Right renal pelvis (tissue), 4 donors: ENCODE data around the gene ARNT2. TPM values are rescaled to one million over a fixed set of nuclear protein-coding genes. Genes with fewer than 3 reads are reported as not detected.
A peak's percentile ranks its signal among the peaks of the same experiment; 100 is the strongest.

Experiments used
- DNase-seq, 4 donors: peaks; one replicate each; pipeline ENCODE4 v3.0.0-alpha.2; 2013; ENCODE audit warnings: low read depth in 4 of 4, low spot score in 3 of 4, missing footprints in 1 of 4
- polyA plus RNA-seq, 4 donors: library from polyadenylated mRNA; unstranded; fragments of 120-200 nt; gene quantifications; one replicate each; pipeline ENCODE4 v1.2.1, GENCODE V29; 2013; ENCODE audit not compliant: insufficient read length in 4 of 4

Gene ARNT2
- polyA plus RNA-seq, 4 donors, result 61.2 to 67.9 (median 62.2) TPM

DNA sequence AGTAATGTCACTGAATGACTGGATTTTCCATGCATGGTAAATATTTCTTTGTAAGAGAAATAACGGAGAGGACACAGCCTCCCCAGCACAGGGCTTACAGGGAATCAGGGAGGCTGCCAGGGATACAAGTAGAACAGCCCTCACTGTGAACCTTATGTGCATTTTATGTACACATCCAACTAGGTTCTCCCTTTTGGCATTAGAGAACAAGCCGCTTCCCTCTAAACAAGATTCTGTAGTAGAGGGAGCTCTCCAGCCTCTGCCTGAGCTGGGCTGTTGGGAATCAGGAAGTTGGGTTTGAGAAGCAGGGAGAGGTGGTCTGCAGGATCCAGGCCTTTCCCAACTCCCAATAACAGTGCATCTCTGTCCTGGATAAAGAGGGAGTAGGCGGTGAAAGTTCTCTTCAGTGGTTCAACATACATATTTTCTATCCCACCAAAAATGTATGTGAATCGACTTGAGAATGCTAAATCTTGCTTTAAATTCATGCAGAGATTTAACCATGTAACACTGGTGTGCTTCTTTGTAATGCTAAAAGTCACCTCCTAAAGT, 83.7 kb downstream of the ARNT2 start:
- DNase-seq, result no peak

GRCh38 chr15:80489030-80489594, 84.9 kb downstream of the ARNT2 start:
- DNase-seq, result no peak

DNA sequence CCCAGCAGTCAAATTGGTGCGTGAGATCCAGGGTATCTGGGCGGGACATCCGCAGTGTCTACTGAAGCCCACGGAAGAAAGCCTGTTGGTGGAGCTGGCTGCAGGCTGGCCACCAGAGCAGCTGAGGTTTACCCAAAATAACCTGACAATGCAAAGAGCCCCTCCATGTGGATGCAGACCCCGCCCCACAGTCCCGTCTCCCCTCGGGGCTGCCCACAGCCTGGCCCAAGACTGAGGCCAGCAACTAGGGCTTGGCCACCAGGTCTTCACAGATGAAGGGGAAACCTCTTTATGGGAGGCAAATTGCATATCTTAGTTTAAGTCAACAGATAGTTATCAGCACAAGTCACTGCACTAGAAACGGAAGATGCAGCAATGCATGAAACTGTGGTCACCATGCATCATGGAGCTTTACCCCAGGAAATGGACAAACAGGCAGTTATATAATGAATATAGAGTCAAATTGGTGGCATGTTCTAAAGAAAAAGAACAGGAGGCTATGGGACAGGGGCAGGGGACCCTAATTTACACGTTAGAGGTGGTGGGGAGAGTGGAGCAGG, 86.3 kb downstream of the ARNT2 start:
- DNase-seq, result no peak

DNA sequence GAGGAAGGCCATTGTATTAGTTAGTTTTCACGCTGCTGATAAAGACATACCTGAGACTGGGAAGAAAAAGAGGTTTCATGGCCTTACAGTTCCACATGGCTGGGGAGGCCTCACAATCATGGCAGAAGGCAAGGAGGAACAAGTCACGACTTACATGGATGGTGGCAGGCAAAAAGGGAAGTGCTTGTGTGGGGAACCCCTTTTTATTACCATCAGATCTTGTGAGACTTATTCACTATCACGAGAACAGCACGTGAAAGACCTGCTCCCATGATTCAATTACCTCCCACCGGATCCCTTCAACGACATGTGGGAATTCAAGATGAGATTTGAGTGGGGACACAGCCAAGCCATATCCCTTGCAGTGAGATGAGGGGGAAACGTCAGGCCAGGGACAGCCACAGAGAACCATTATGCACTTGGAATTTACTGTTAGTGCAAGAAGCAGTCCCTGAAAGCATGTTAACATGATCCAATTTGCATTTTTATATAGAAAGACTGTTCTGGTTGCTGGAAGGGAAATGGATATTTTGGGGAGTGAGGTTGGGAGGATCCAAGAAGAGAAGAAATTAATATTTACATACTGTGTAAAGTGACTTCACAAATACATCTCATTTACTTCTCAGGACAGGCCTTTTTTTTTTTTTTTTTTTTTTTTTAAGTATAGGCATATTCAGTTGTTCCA, 87.1 kb downstream of the ARNT2 start:
- DNase-seq, result no peak

DNA sequence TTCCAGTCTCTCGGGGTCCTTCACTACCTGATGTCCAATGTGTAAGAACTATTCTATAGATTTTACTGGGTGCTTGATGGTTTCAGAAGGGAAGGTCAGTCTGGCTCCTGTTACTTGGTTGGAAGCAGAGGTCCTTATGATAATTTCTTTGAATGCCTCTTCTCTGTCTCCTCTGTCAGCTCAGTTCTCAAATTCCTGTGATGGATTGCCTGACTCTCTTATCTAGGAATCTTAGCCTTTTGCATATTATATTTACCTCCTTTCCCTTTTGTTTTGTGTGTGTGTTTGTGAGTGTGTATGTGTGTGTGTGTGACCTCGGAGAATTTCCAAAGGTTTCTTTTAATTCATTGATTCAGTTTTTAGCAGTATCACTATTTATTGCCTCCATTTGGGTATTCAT, 88.2 kb downstream of the ARNT2 start:
- no peak for DNase-seq

GRCh38 chr15:80492874-80493273, 88.7 kb downstream of the ARNT2 start:
- no peak for DNase-seq

GRCh38 chr15:80494351-80494751, 90.2 kb downstream of the ARNT2 start:
- peak in 2 of 4 donors; percentile 46 to 65 for DNase-seq

DNA sequence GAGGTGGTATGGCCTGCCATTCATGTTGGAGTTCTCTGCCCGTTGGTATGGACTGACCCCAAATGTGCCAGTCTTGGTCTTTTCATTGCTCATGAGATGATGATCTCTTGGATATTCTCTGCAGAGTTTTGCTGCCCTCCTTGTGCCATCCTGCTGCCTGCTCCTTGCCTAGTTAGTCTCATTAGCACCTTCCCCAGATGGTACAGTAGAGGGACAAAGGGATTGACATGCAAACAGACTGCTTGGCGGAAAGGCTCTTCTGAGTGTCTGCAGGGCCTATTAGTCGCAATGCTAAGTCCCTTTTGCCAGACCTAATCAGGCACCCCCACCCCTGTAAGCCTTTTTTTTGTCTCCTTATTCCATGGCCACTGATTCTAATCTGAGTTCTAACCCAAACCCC, 90.6 kb downstream of the ARNT2 start:
- DNase-seq, result no peak

GRCh38 chr15:80495401-80495942, 91.3 kb downstream of the ARNT2 start:
- DNase-seq, result no peak

DNA sequence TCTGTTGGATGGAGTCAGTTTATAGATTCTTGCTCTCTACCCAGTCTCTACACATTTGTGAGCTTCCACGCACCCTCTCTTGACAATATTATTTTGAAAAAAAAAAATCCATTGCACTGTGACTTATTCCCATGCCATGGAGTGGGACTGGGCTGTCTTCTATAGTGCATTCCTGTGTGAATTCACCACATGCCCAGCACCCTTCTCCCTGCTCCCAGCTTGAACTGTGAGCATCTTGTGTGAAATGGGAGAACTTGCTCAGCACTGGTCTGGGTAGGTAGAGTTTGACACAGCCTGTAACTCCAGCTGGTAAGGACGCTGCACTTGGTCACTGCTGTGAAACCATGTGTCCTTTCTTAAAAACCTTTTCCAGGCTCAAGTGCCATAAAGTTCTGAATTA, 91.9 kb downstream of the ARNT2 start:
- DNase-seq, result no peak

DNA sequence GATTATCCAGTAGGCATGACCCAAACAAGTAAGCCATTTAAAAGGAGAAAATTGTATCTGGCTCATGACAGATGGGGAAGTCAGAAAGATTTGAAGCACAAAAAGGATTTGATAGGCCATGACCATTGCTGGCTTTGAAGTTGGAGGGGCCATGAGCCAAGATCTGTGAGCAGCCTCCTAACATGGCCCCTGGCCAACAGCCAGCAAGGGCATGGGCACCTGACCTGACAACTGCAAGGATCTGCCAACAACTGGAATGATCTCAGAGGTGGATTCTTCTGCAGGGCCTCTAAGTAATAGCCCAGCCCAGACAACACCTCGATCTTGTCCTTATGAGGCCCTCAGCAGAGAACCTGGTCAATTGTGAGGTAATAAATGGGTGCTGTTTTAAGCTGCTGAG, 93.0 kb downstream of the ARNT2 start:
- no peak for DNase-seq

DNA sequence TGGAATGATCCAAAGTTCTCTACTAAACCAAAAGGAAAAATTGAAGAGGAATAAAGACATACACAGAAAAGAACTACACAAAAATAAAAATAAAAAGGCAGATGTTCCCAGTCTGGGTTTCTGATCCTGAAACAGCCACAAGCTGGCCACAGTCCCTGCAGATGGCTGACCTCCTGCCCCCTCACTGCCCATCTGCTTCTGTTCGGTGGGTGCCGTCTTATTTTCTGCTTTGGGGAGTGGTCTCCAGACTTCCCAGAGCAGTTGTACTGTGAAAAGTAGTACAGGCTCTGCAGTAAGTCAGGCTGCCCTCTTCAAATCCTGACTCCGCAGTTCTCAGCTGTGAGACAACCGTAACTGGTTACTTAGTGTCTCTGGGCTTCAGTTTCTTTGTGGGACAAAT, 94.5 kb downstream of the ARNT2 start:
- DNase-seq, result no peak

GRCh38 chr15:80500021-80500420, 95.8 kb downstream of the ARNT2 start:
- DNase-seq, result no peak

DNA sequence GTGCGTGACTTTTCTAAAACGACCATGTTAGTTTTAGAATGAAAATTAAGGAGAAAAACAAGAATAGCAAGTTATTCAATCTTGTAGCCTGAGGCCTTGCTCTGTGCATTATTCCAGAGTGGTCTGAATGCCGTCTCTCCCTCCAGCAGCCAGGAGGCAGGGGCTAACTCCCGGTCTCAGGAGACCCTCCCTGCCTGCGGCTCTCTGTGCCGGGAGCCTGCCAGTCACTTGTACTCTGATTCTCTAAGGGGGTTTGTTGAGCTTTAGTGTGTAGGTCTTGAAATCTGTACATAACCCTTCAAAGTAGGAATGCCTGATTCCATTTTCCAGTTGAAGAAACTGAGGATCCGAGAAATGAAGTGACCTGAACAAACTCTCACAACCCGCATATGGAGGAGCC, 97.3 kb downstream of the ARNT2 start:
- no peak for DNase-seq

GRCh38 chr15:80502782-80503181, 98.6 kb downstream of the ARNT2 start:
- no peak for DNase-seq

GRCh38 chr15:80503319-80503952, 99.3 kb downstream of the ARNT2 start:
- no peak for DNase-seq

DNA sequence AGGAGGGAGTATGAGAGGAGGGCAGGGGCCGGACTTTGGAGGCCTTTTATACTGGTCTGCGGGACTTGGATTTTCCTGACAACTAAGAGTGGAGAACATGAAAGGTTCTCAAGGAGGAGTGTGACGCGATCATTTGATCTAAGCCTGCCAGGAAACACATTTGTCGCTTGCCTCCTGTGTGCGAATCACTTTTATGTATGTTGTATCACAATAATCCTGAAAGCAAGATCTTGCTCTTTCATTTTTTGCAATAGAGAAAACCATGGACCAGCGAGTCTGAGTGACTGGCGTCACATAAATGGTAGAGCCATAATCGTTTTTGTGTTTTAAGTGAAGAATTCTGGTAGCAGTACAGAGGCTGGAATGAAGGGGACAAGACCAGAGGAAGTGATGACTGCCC, 100.7 kb downstream of the ARNT2 start:
- no peak for DNase-seq

- no peak for DNase-seq
Measured at GRCh38 chr15:80506286-80506893, 102.2 kb downstream of the ARNT2 start.

DNA sequence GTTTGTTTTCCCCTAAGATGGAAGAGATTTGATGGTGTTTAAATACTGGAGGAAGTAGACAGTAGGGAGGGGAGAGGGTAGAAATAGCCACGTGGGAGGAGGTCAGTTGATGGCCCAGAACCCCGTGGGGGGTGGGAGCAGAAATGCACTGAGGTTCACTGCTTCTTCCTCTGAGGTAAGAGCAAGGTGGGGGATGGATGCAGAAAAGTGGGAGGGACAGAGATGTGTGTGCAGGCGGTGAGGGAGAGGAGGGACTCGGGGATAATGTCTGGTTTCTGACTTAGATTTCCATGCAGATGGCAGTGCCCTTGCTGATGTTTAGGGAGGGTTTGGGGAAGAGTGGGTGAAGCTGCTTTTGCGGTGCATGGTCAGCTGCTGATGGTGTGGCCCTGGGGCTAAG, 102.9 kb downstream of the ARNT2 start:
- DNase-seq, result no peak

GRCh38 chr15:80507638-80508316, 103.6 kb downstream of the ARNT2 start:
- DNase-seq, result no peak
